ENCODE measurements around the gene TRIM14.

- no peak for TF ChIP-seq EP300 (IDR thresholded peaks at IDR 0.05)
- no peak for TF ChIP-seq POLR2A (IDR thresholded peaks at IDR 0.05)
- TF ChIP-seq, protein P1, sequence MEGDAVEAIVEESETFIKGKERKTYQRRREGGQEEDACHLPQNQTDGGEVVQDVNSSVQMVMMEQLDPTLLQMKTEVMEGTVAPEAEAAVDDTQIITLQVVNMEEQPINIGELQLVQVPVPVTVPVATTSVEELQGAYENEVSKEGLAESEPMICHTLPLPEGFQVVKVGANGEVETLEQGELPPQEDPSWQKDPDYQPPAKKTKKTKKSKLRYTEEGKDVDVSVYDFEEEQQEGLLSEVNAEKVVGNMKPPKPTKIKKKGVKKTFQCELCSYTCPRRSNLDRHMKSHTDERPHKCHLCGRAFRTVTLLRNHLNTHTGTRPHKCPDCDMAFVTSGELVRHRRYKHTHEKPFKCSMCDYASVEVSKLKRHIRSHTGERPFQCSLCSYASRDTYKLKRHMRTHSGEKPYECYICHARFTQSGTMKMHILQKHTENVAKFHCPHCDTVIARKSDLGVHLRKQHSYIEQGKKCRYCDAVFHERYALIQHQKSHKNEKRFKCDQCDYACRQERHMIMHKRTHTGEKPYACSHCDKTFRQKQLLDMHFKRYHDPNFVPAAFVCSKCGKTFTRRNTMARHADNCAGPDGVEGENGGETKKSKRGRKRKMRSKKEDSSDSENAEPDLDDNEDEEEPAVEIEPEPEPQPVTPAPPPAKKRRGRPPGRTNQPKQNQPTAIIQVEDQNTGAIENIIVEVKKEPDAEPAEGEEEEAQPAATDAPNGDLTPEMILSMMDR (IDR thresholded peaks at IDR 0.05), result no peak
Measured at GRCh38 chr9:98159790-98160189, 40.8 kb upstream of the TRIM14 start.

Data from ovary (tissue), 3 donors.